ENCODE data around the gene PRC1.
"Not testable (repeated sequence)": the region's sequence is repeated elsewhere in the genome, so short reads cannot be mapped to it uniquely, and the experiment has no call there.

Gene PRC1

DNA sequence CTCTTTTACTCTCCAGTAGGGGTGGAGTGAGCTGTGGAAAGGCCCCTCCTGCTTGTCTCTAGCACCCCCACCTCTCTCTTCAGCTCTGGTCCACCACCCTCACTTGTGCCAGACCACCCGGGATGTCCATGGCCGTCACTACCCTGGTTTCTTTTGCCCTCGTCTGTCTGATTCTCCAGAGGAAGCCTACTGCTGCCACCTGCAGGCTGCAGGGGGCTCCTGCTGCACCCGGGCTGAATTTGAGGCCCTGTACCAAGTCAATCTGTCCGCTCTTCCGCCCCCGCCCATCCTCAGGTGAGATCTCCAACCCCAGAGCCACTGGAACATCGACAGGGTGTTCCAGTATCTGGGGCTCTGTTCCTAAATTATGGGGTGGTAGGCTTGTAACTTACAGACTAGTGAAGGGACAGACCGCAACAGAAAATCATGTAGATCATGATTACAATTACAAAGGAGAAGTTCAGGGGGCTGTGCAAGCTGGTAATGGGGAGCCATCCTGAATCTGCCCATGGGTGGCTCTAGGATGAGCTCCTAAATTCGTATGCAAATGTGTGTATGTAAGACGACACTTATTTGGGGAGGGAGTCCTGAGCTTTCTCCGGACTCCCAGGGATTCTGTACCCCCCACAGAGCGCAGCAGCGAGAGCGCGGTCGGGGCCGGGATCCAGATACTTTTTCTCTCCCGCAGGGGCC lies 59.9 kb downstream of the PRC1 start:
- peak; percentile 86 for DNase-seq (ENCODE audit: low read depth)

GRCh38 chr15:90933301-90933700 lies 61.0 kb downstream of the PRC1 start:
- no peak for DNase-seq (ENCODE audit: low read depth)

DNA sequence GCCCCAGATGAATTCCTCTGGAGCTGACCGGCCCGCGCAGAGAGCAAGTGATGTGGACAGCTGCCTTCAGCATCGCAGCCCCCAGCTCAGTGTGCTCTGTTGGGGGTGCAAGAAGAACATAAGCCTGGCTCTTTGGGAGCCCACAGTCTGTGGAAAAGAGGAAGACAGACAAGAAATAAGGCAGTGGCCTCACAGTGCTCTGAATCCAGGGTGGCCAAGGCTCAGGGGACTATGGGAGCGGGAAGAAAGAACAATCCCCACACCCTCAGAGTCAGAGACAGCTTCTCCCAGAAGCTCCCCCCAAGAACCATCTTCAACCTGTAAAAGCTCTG lies 61.7 kb downstream of the PRC1 start:
- no peak for DNase-seq (ENCODE audit: low read depth)

GRCh38 chr15:90931828-90932659 lies 62.3 kb downstream of the PRC1 start, which contains the start of gene HDDC3:
Gene HDDC3 (minus strand): TSS chr15:90932549. CDS start chr15:90932540, 9 bp downstream.
- DNase-seq (ENCODE audit: low read depth) = peak; percentile 86

DNA sequence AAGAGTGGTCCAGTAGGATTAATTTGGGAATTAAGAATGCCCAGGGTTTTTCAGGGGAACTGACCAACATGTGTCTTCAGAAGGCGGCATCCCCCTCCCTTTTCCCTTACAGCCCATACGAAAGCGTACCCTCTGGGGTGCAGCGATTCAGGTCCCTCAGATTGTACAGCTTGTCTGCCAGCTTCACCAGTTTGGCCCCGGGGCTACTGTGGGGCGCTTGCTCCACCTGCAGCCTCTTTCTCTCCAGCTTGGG lies 62.8 kb downstream of the PRC1 start:
- no peak for DNase-seq (ENCODE audit: low read depth)

- DNase-seq (ENCODE audit: low read depth) = peak; percentile 18
These were observed 63.3 kb downstream of the PRC1 start for GRCh38 chr15:90930861-90931574.

GRCh38 chr15:90929246-90930019 lies 64.9 kb downstream of the PRC1 start:
- DNase-seq (ENCODE audit: low read depth) = peak; percentile 9

GRCh38 chr15:90928106-90928505 lies 66.2 kb downstream of the PRC1 start:
- DNase-seq (ENCODE audit: low read depth) = not testable (repeated sequence)

DNA sequence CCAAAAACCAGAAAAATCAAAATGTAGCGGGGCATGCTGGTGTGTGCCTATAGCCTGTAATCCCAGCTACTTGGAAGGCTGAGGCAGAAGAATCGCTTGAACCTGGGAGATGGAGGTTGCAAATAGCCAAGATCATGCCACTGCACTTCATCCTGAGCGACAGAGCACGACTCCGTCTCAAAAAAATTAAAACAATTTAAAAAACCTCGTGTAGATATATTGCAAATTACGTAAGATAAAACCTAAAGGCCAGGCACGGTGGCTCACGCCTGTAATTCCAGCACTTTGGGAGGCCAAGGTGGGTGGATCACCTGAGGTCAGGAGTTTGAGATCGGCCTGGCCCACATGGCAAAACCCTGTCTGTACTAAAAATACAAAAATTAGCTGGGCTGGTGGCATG lies 67.6 kb downstream of the PRC1 start:
- not testable (repeated sequence) for DNase-seq (ENCODE audit: low read depth)

- DNase-seq (ENCODE audit: low read depth) = no peak
These were observed 70.0 kb downstream of the PRC1 start for GRCh38 chr15:90924375-90924774.

DNA sequence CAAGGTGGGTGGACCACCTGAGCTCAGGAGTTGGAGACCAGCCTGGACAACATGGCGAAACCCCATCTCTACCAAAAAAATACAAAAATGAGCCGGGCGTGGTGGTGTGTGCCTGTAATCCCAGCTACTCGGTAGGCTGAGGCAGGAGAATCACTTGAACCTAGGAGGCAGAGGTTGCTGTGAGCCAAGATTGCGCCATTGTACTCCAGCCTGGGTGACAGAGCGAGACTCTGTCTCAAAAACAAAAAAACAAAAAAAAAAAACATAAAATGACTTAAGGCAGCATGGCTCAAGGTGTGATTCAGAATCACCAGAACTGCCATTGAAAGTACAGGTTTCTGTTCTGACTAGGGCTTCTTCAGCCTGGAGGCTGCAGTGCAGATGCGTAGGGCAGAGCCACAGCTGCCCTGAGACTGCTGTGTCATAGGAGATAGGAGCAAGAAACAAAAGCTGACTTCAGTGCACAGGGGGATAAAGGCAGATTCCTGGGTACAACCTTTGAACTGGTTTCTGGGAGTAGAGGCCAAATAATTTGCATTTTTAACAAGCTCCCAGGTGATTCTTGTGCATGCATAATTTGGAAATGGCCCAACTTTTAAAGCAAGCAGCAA lies 71.5 kb downstream of the PRC1 start:
- not testable (repeated sequence) for DNase-seq (ENCODE audit: low read depth)

DNA sequence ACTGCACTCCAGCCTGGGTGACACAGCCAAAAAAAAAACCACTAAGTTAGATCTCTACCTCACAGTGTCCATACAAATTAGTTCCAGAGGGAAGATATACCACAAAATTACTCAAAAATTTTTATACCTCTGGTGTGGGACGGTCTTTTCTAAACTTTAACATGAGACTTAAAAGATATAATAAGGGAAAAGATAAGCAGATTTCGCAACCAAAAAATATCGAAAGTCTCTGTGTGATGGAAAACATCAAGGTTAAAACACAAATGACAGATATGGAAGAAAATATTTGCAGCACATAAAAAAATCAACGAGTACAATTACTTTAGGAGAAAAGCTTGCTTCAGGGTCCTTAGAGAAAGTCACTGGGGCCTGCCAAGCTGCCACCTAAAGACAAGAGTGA lies 72.4 kb downstream of the PRC1 start:
- DNase-seq (ENCODE audit: low read depth) = no peak

DNA sequence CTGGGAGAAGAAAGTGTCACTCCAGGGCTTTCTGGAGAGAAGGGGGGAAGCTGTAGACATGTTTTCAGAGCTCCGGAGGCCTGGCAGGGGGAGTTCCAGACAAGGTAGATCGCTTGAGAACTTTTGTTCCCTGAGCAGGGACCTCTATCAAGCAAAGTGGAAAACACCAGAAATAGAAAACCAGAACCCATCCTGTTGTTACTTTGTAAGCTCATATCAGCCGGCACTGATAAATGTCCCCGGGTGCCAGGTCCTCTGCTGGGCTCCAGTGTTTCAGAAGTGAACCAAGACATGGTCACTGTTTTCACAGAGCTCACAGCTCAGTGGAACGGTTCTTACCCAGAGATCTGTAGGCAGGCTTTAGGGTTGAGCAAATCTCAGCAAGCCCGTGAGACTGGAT lies 75.5 kb downstream of the PRC1 start:
- no peak for DNase-seq (ENCODE audit: low read depth)

GRCh38 chr15:90918034-90918788 lies 76.1 kb downstream of the PRC1 start:
- no peak for DNase-seq (ENCODE audit: low read depth)

DNA sequence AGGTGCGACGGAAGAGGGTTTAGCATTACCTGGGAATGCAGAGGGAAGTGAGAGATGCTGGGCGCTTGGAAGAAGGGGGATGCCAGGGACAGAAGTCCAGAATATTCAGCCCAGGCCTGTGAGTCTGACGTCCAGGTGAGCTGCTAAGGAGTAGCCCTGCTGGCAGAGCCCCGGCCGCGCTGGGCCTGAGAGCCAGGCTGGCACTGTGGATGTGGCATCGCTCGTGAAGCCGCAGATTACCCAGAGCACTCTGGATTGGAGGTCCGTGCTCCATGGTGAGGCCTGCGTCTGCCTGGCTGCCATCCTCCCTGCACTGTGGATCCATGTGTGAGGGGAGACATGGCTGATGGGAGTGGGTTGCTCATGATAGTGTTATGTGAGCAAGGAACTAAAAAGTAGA lies 76.8 kb downstream of the PRC1 start:
- DNase-seq (ENCODE audit: low read depth) = no peak

DNA sequence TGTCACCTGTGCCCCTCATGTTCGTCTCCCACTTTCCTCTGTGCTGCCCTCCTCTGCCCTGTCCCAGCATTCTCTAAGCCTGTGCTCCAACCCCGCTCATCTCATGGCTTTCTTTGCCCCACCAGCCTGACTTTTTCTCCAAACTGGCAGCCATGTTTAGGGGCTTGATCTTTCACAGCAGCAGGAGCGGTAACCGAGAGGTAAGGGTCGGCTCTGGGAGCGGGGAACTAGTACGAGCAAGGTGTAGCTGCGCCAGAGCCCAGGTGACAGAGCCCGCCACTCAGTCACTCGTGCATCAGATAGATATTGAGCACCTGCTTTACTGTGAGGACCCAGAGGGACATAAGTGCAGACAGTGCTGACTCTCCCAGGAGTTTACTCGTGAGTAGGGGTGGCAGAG lies 77.9 kb downstream of the PRC1 start:
- DNase-seq (ENCODE audit: low read depth) = no peak
